CD4-positive, alpha-beta T cell treated with Interleukin-4 for 1 hour (primary cell): ENCODE data around the gene NEGR1.

ENCODE experiments used
- DNase-seq, 2 donors: peaks; one replicate each; pipeline ENCODE4 v3.0.0-alpha.2; 2020 to 2022

Gene NEGR1

DNA sequence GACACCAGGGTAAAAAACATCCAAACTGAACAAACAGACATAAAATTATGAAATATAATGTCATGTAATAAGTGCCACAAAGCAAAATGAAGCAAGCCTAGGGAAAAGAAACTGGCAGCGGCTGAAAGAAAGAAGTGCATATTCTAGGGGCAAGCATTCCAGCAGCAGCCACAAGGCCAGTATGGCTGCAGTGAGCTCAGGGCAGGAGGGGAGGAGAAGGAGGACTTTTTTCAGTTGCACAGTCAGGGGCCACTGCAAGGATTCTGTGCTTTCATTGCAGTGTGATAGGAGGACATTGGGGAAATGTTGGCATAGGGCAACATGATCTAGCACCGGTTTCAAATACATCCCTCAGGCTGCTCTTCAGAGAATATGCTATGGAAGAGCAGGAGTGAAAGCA lies 263.8 kb downstream of the NEGR1 start:
- no peak for DNase-seq

DNA sequence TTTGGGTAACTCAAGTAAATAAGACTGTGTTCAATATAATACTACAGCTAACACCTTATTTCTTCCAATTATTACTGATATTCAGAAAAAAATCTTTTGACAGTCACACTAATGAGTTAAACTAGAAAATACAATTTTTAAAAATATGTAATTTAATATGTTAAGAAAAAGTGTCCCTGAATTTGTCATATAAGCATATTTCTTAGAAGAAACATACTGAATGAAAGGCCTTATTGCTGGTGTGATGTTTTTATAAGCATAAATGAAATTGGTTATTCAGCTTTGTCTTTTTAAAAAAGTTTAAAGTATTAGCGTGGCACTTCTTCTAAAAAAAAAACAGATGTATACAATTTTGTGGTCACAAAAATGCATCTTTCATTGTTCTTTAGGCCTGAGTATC lies 267.3 kb downstream of the NEGR1 start:
- DNase-seq = no peak

GRCh38 chr1:72013161-72013560 lies 269.2 kb downstream of the NEGR1 start:
- no peak for DNase-seq

DNA sequence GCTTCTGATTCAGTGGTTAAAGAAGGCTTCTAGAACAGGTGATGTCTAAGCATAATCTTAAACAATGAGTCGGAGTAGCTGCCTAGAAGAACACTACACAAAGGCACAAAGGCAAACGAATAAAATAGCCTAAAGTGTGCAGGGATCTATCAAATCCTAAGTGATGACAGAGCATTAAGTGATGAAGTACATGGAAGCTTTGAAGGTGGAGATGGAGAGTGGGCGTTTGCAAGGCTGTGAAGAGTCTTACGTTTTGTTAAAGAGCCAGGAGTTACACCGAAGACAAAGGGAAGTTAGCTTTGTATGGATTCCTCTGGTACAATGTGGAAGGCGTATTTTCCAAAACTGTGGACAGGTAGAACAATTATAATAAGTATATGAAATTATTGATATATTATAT lies 270.6 kb downstream of the NEGR1 start:
- DNase-seq = no peak

DNA sequence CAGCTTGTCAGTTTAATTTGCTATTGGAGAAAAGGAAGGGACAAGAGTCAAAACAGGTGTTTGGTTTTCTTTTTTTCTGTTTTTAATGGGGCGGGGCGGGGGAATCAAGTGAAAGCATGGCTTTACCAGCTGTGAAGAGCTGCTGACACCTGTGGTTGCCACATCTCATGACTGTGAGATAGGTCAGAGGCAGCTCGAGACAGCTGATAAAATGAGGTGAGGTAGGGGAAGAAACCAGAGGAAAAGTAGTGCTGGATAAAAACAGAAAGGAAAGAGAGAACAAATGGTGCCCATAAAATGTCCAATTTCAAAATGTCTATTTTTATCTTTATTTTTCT lies 272.3 kb downstream of the NEGR1 start:
- DNase-seq = no peak

DNA sequence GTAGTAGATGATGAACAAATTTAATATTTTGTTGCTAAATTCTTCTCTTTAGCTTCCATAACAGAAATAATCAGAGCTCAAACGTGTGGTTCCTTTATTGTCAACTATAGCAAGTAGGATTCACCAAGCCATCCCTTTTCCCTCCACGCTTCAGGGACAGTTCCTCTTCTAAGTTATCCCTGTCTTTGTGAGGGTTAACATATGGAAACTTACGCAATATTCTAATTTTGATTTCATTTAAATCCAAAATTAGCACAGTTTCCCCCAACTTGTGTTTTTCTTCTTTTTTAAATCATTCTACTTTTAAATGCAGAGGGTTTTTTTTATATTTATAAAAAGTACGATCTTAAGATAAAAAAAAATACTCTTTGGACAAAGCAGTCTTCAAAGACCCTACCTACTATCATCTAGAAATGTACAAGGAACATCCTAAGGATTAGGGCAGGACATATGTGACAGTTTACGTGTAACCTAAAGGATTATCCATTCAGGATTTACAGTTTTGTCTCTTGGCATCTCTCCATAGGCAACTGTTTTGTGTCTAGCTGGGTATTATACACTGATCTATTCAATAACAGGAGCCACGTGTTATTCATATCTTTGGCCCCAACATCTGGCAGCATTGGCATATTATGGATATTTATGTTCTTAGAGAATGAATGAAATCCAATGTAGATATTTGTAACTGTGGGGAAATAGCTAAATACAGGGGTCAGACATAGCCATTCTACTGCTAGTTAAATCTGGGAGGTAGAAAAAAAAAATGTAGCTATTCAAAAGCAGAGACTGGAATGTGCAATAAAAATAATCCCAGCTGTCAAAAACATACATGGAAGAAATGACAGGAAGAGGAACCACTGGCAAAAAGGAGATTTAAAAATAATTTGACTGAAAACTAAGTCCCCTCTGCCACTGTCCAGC lies 272.9 kb downstream of the NEGR1 start:
- DNase-seq = no peak

DNA sequence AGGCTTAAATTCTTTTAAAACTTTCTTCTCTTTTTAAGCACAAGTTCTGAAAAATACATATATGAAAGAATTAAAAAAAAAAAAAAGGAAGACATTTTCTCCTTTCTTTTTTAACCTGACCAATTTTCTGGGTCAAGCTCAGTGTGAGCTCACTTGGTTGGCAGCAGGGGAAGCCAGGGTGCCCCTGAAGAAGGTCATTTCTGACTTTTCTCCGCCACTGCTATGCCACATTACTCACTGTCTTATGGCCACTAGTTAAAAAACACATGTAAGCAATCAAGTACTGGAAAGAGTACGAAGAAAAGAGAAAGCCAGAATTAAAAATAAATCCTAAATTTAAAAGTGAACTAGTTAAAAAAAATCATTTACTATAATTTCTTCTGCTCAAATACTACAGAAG lies 275.0 kb downstream of the NEGR1 start:
- no peak for DNase-seq

DNA sequence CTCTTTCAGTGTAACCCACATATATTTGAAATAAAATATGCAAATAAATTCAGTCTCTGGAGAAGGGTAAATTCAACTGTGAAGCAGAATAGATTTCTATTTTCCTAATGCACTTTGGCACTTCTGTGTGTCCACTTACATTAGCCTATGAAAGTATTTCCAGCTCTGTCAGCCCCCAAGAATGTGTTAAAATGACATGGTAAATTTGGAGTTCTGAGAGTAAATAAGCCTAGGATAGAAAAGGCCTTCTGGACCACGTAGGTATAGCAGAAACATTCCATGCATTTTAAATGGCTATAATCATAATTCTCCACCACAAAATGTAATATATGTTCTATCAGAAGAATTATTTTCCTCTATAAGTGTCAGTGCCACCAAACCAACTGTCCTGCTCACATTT lies 276.2 kb downstream of the NEGR1 start:
- DNase-seq = no peak

DNA sequence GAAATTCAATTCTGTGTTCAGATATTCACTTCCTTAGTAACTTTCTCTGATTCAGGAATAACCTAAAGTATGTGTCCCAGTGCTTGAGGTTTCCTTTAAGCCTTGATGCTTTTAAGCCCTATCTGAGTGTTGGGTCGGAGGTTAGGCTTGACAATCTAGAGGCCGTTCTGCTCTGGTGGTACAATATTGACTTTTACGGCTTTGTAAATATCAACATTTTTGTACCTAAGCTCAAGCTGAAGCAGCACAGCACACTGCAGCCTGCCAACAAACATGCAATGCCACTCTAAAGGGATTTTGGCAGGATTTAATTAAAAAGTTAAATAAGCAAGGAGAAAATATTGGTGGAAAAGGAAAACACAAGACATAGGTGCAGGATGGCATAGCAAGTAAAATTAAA lies 279.2 kb downstream of the NEGR1 start:
- no peak for DNase-seq

GRCh38 chr1:72000809-72001208 lies 281.5 kb downstream of the NEGR1 start:
- DNase-seq = no peak

DNA sequence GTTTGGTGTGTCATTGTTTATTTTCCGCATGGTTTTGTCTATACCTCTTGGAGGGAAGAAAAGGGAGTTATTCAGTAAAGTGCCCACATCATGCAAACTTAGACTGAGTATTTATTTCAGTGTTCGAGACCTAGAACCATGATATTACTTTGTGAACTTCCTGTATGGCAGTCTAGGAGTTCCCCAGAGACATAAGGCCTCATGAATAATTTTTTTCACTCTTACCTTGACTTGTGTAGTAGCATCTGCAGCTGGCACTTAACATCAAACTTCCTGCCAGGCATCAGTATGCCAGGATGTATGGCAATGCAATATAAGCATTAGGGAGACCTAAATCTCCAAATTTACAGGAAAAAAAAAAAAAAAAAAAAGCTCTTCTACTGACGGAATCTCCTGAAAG lies 287.7 kb downstream of the NEGR1 start:
- DNase-seq = no peak

DNA sequence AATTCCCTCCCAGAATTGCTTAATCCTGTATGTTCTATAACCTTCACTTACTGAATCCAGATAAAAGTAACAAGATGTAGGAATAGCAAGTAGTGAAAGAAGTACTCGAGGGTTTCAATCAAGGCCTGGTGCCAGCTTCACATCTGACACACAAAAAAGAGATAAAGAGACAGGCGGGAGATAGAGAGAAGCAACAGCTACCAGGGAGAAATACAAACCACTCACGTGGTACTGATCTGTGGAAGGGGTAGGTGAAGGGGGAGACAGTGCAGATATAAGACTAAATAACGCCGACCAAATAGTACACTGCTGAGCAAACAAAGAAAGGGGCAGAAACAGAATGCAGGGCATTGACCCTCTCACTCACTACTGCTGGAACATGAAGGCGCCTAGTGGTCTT lies 295.2 kb downstream of the NEGR1 start:
- no peak for DNase-seq

- no peak for DNase-seq
These were observed 296.2 kb downstream of the NEGR1 start for GRCh38 chr1:71986160-71986559.

- DNase-seq = no peak
These were observed 301.8 kb downstream of the NEGR1 start for GRCh38 chr1:71980556-71980955.

- DNase-seq = no peak
These were observed 302.5 kb downstream of the NEGR1 start for GRCh38 chr1:71979882-71980281.

GRCh38 chr1:71967670-71968069 lies 314.7 kb downstream of the NEGR1 start:
- DNase-seq = no peak

DNA sequence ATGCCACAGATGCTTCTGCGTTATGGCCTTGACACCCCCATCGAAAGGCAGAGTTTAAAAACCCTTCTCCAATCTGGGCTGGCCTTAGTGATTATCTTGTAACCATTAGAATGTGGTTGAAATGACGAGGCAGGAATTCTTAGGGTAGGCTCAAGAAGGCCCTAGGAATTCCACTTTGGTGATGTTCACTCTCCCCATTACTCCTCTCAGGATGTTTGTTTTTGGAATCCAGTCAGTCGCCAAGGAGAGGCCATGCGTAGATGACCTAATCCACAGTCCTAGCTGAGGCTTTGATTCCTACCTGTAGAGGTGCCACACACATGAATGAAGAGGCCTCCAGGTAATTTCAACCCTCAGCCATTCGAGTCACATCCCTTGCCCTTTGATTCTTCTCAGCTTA lies 318.2 kb downstream of the NEGR1 start:
- DNase-seq = no peak

- no peak for DNase-seq
These were observed 325.6 kb downstream of the NEGR1 start for GRCh38 chr1:71956613-71957285.

GRCh38 chr1:71950579-71950978 lies 331.8 kb downstream of the NEGR1 start:
- DNase-seq = no peak

GRCh38 chr1:71949681-71950080 lies 332.7 kb downstream of the NEGR1 start:
- no peak for DNase-seq

GRCh38 chr1:71948561-71948960 lies 333.8 kb downstream of the NEGR1 start:
- no peak for DNase-seq

- DNase-seq = no peak
These were observed 338.3 kb downstream of the NEGR1 start for GRCh38 chr1:71944006-71944405.

GRCh38 chr1:71940261-71940660 lies 342.1 kb downstream of the NEGR1 start:
- DNase-seq = no peak

- no peak for DNase-seq
These were observed 351.8 kb downstream of the NEGR1 start for GRCh38 chr1:71930511-71930910.
